HCT116 (cell line): ENCODE results near the gene METTL25B. TPM values are rescaled to one million over a fixed set of nuclear protein-coding genes. Genes with fewer than 3 reads are reported as not detected.
A peak's percentile ranks its signal among the peaks of the same experiment; 100 is the strongest.

Experiments
- ATAC-seq: fragments of 200-7000 bp; cut with Tn5 transposase; 2 replicates; pipeline ENCODE4 v1.9.1; 2020; ENCODE audit warnings: mild to moderate bottlenecking, moderate library complexity
- BruUV-seq: library from RNA; stranded (reverse); fragments of 400-500 nt; replicated peaks from 2 replicates; lab custom pipeline; 2021; lab: Mats Ljungman, UMichigan
- CTCF ChIA-PET: fragments of 300-600 bp; sonication (Branson Sonifier 250); formaldehyde crosslinking; loops from one replicate; lab custom pipeline; 2021; ENCODE audit warnings: antibody characterized with exemption; lab: Charles Lee
- POLR2A ChIA-PET: fragments of 300-600, 350-600 bp; sonication (Branson Sonifier 250); formaldehyde crosslinking; loops from one replicate; lab custom pipeline; 2021; ENCODE audit warnings: antibody characterized with exemption; lab: Charles Lee
- RAD21 ChIA-PET, 2 experiments: fragments of 300-600 bp; sonication (Branson Sonifier 250); formaldehyde crosslinking; loops; one replicate each; lab custom pipeline; 2023; ENCODE audit warnings: low total read pairs in 2 of 2; ENCODE audit not compliant: uncharacterized antibody in 2 of 2, unreplicated experiment in 2 of 2, low non-redundant PET in 1 of 2; lab: Charles Lee
- DNase-seq: peaks from one replicate; pipeline ENCODE4 v3.0.0-alpha.2; 2010; ENCODE audit warnings: low read depth, low spot score
- H2AFZ ChIP-seq: fragments of 200-600 bp; shearing (Covaris generic), sonication (generic); 2 replicates; pipeline ENCODE4 v1.6.1; 2017; ENCODE audit warnings: low read depth, mixed run types, mixed read lengths, antibody characterized with exemption, low read length; ENCODE audit not compliant: poor library complexity, severe bottlenecking
- H3K27ac ChIP-seq: 2 replicates; pipeline ENCODE4 v1.5.1; 2012; ENCODE audit warnings: low read depth, low read length
- H3K27me3 ChIP-seq: fragments of 200-600 bp; sonication (generic); 2 replicates; pipeline ENCODE4 v1.6.1; 2016; ENCODE audit warnings: mixed run types, low read length, mixed read lengths; ENCODE audit not compliant: insufficient read depth
- H3K36me3 ChIP-seq, 2 experiments: fragments of 200-500 bp in 1 of 2; fragments of 200-600 bp in 1 of 2; sonication (Bioruptor generic) in 1 of 2; sonication (generic) in 1 of 2; 2 replicates each; pipeline versions ENCODE4 v1.5.1 to v1.6.1; 2014 to 2016; ENCODE audit warnings: low read length in 2 of 2, inconsistent platforms in 1 of 2, mixed read lengths in 1 of 2, mixed run types in 1 of 2; ENCODE audit not compliant: insufficient read depth in 2 of 2, control insufficient read depth in 1 of 2
- H3K4me1 ChIP-seq, 2 experiments: fragments of 200-600 bp in 1 of 2; sonication (generic) in 1 of 2; 2 replicates each; pipeline versions ENCODE4 v1.5.1 to v1.6.1; 2012 to 2017; ENCODE audit warnings: low read length in 2 of 2, inconsistent platforms in 1 of 2, mild to moderate bottlenecking in 1 of 2, mixed read lengths in 1 of 2, mixed run types in 1 of 2, moderate library complexity in 1 of 2; ENCODE audit not compliant: insufficient read depth in 2 of 2, control insufficient read depth in 1 of 2
- H3K4me2 ChIP-seq: fragments of 200-600 bp; sonication (generic); 2 replicates; pipeline ENCODE4 v1.6.1; 2017; ENCODE audit warnings: mixed run types, low read length, mixed read lengths
- H3K4me3 ChIP-seq, 2 experiments: fragments of 200-600 bp in 1 of 2; sonication (generic) in 1 of 2; replicated peaks in 1 of 2; 2 replicates each; pipeline ENCODE4 v1.5.1; 2011 to 2016; ENCODE audit warnings: low read length in 2 of 2, control low read depth in 1 of 2, low read depth in 1 of 2, mild to moderate bottlenecking in 1 of 2, mixed read lengths in 1 of 2, mixed run types in 1 of 2
- H3K79me2 ChIP-seq: fragments of 200-600 bp; sonication (generic); 2 replicates; pipeline ENCODE4 v1.6.1; 2017; ENCODE audit warnings: mild to moderate bottlenecking, mixed run types, low read length, moderate library complexity, mixed read lengths; ENCODE audit not compliant: insufficient read depth
- H3K9ac ChIP-seq: fragments of 200-600 bp; sonication (generic); 2 replicates; pipeline ENCODE4 v1.6.1; 2016; ENCODE audit warnings: low read length, mixed read lengths
- H3K9me2 ChIP-seq: fragments of 200-600 bp; sonication (generic), shearing (Covaris generic); 2 replicates; pipeline ENCODE4 v1.6.1; 2017; ENCODE audit warnings: mixed run types, mild to moderate bottlenecking, moderate library complexity; ENCODE audit not compliant: insufficient read depth
- H3K9me3 ChIP-seq, 2 experiments: fragments of 200-500 bp in 1 of 2; fragments of 200-600 bp in 1 of 2; sonication (Bioruptor generic) in 1 of 2; sonication (generic) in 1 of 2; 2 replicates each; pipeline ENCODE4 v1.6.1; 2014 to 2017; ENCODE audit warnings: low read length in 2 of 2, mixed read lengths in 2 of 2, inconsistent platforms in 1 of 2, low read depth in 1 of 2, mild to moderate bottlenecking in 1 of 2, mixed run types in 1 of 2, moderate library complexity in 1 of 2; ENCODE audit not compliant: control insufficient read depth in 1 of 2, insufficient read depth in 1 of 2
- H4K20me1 ChIP-seq: fragments of 200-600 bp; sonication (generic), shearing (Covaris generic); 2 replicates; pipeline ENCODE4 v1.6.1; 2017; ENCODE audit warnings: mixed run types, mild to moderate bottlenecking, moderate library complexity; ENCODE audit not compliant: insufficient read depth
- CEBPB ChIP-seq: IDR thresholded peaks from 2 replicates; pipeline ENCODE4 v1.6.1; 2012; ENCODE audit warnings: low read depth
- EZH2 ChIP-seq: fragments of 200-600 bp; sonication (generic); IDR thresholded peaks from 2 replicates; pipeline ENCODE4 v1.6.1; 2017; ENCODE audit warnings: antibody characterized with exemption, mixed run types
- EZH2phosphoT487 ChIP-seq: fragments of 200-600 bp; IDR thresholded peaks from 2 replicates; pipeline ENCODE4 v1.6.1; 2018; ENCODE audit warnings: antibody characterized with exemption, borderline replicate concordance
- POLR2A ChIP-seq: IDR thresholded peaks from 2 replicates; pipeline ENCODE4 v1.7.0; 2011; ENCODE audit warnings: borderline replicate concordance; ENCODE audit not compliant: insufficient read depth, insufficient read length; ENCODE audit errors: extremely low read depth
- POLR2AphosphoS5 ChIP-seq: IDR thresholded peaks from 2 replicates; pipeline ENCODE4 v1.6.1; 2011; ENCODE audit warnings: mild to moderate bottlenecking, low read depth, low read length, moderate library complexity
- ZFX ChIP-seq: fragments of 450-650 bp; IDR thresholded peaks from 2 replicates; pipeline ENCODE4 v1.6.1; 2017
- intact Hi-C: fragments of 100-400 bp; cut with micrococcal nuclease; formaldehyde crosslinking; loops from 2 replicates; pipeline ENCODE4 v1.10.0; 2022
- total RNA-seq: library from RNA; stranded (reverse); gene quantifications from one replicate; pipeline ENCODE4 v1.2.1, GENCODE V29; 2021; ENCODE audit not compliant: unreplicated experiment

METTL25B gene
- total RNA-seq, 1 experiment from 2014 or later: 36.5 TPM

GRCh38 chr1:156750711-156751450 lies 22.6 kb downstream of the METTL25B start (continued):
- TF ChIP-seq EZH2phosphoT487: no peak
- TF ChIP-seq EZH2: no peak

- POLR2A ChIA-PET: interaction anchor here (0.8 to 1.9 kb wide), 4 partner anchors 10 to 23 kb away, joined by 4 to 11 read pairs (median 8); partner anchors contain the start of genes ISG20L2, METTL25B, MRPL24 and PRCC
- Histone ChIP-seq H3K36me3 (no peaks in the 10 kb centered on the region; a peak in 1 of 4 replicates), H3K27me3 (no peaks in the 10 kb centered on the region), H3K4me1 (peaks cover 22 to 49% of the 10 kb centered on the region in 2 experiments), H3K4me3 (peak within 1 kb of the TSS; percentile 67 to 97), H3K79me2 (peaks cover 70% of the 10 kb centered on the region), H3K27ac (peak within 1 kb of the TSS; percentile 99), H3K4me2 (peak within 1 kb of the TSS; percentile 97), H3K9me2 (no peaks in the 10 kb centered on the region), H3K9ac (peak within 1 kb of the TSS; percentile 94), H3K9me3 (no peaks in the 10 kb centered on the region), H2AFZ (no peak within 1 kb of the TSS), H4K20me1 (no peaks in the 10 kb centered on the region)
- CTCF ChIA-PET: interaction anchor here (1.2 to 1.3 kb wide), 3 partner anchors 10 to 63 kb away, joined by 3 read pairs; partner anchors contain the start of gene MRPL24
- BruUV-seq: no TSS peak
- intact Hi-C loops: no loop called here
- ATAC-seq (no peak), DNase-seq (no peak)
- peak; percentile 73 for TF ChIP-seq ZFX
- peak; percentile 47 for TF ChIP-seq POLR2A
- no peak for TF ChIP-seq CEBPB
- TF ChIP-seq POLR2AphosphoS5: peak; percentile 33; the same call in 1 of the 2 replicates
- RAD21 ChIA-PET: interaction anchor here (0.5 to 1.3 kb wide), 4 partner anchors 23 to 811 kb away, joined by 3 to 6 read pairs (median 4); partner anchors contain the start of genes ISG20L2 (in 1 of the 2) and METTL25B (in 1 of the 2)
Measured at GRCh38 chr1:156751451-156751756, 23.1 kb downstream of the METTL25B start, which contains the start of gene HDGF. HDGF (minus strand) TSS chr1:156751675; CDS start chr1:156751429, 246 bp downstream.
